EH (cell line): Measurements from ENCODE around the gene TBL1X.
A peak's percentile ranks its signal among the peaks of the same experiment; 100 is the strongest.

Experiments used
- DNase-seq: peaks from one replicate; pipeline ENCODE4 v3.0.0-alpha.2; 2015; ENCODE audit warnings: low read depth

Gene TBL1X

GRCh38 chrX:9586992-9587392 lies 122.1 kb downstream of the TBL1X start:
- DNase-seq: no peak

- no peak for DNase-seq
Observed at GRCh38 chrX:9587642-9588041, 122.8 kb downstream of the TBL1X start.

- DNase-seq: no peak
Observed at GRCh38 chrX:9591496-9591895, 126.6 kb downstream of the TBL1X start.

GRCh38 chrX:9593756-9594155 lies 128.9 kb downstream of the TBL1X start:
- no peak for DNase-seq

- peak; percentile 74 for DNase-seq
Observed at GRCh38 chrX:9595174-9595573, 130.3 kb downstream of the TBL1X start.

GRCh38 chrX:9596837-9597236 lies 132.0 kb downstream of the TBL1X start:
- no peak for DNase-seq

GRCh38 chrX:9597361-9598035 lies 132.6 kb downstream of the TBL1X start:
- no peak for DNase-seq

- no peak for DNase-seq
Observed at GRCh38 chrX:9598344-9598743, 133.5 kb downstream of the TBL1X start.

- DNase-seq: no peak
Observed at GRCh38 chrX:9604111-9604907, 139.5 kb downstream of the TBL1X start.

GRCh38 chrX:9604908-9605306 lies 140.0 kb downstream of the TBL1X start:
- no peak for DNase-seq

GRCh38 chrX:9605484-9605883 lies 140.6 kb downstream of the TBL1X start:
- DNase-seq: no peak

GRCh38 chrX:9606971-9607370 lies 142.1 kb downstream of the TBL1X start:
- no peak for DNase-seq

- DNase-seq: no peak
Observed at GRCh38 chrX:9609499-9609898, 144.6 kb downstream of the TBL1X start.

GRCh38 chrX:9609987-9610386 lies 145.1 kb downstream of the TBL1X start:
- no peak for DNase-seq

GRCh38 chrX:9610771-9611392 lies 146.0 kb downstream of the TBL1X start:
- peak; percentile 34 for DNase-seq

GRCh38 chrX:9611436-9612145 lies 146.7 kb downstream of the TBL1X start:
- peak; percentile 33 for DNase-seq

GRCh38 chrX:9612146-9612505 lies 147.3 kb downstream of the TBL1X start:
- DNase-seq: no peak

- DNase-seq: peak; percentile 82
Observed at GRCh38 chrX:9614016-9614415, 149.2 kb downstream of the TBL1X start.

GRCh38 chrX:9619133-9619532 lies 154.3 kb downstream of the TBL1X start:
- DNase-seq: no peak

GRCh38 chrX:9619581-9619980 lies 154.7 kb downstream of the TBL1X start:
- DNase-seq: no peak

- no peak for DNase-seq
Observed at GRCh38 chrX:9622128-9622527, 157.3 kb downstream of the TBL1X start.

- DNase-seq: peak; percentile 16
Observed at GRCh38 chrX:9626379-9626778, 161.5 kb downstream of the TBL1X start.

GRCh38 chrX:9627922-9628321 lies 163.1 kb downstream of the TBL1X start:
- DNase-seq: peak; percentile 68
